AG10803 (cell line): ENCODE measurements around the gene CCNQ.
A peak's percentile ranks its signal among the peaks of the same experiment; 100 is the strongest.

Source experiments
- DNase-seq: peaks from one replicate; pipeline ENCODE4 v3.0.0; 2010; ENCODE audit warnings: low read depth
- H3K4me3 ChIP-seq: 2 replicates; pipeline ENCODE4 v1.5.1; 2011; ENCODE audit warnings: mild to moderate bottlenecking, low read length, control low read depth
- TF ChIP-seq, protein P1 (sequence below): conservative IDR thresholded peaks from 2 replicates; pipeline ENCODE4 v1.5.1; 2011; ENCODE audit warnings: mild to moderate bottlenecking, low read length, control low read depth, inconsistent platforms

The CCNQ gene

DNA sequence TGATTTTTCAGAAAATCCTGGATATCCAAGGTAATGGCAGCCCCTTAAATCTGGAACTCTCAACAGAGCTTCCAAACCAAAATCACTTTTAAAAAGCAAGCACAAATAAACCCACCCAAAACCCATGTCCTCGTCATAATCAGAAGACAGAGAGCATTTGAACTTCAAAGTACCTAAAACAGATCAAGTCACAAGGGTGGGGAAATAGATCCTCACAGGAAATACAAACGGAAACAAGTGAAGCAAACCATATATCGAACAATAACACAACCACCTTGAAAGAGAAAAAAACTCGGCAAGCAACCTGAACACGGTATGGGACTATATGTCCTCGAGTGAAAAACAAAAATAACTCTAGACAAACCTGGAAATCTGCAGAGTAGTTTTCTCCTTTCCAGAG lies 15.9 kb upstream of the CCNQ start:
- H3K4me3 ChIP-seq, result no peak overlapping the region
- TF ChIP-seq, protein P1, sequence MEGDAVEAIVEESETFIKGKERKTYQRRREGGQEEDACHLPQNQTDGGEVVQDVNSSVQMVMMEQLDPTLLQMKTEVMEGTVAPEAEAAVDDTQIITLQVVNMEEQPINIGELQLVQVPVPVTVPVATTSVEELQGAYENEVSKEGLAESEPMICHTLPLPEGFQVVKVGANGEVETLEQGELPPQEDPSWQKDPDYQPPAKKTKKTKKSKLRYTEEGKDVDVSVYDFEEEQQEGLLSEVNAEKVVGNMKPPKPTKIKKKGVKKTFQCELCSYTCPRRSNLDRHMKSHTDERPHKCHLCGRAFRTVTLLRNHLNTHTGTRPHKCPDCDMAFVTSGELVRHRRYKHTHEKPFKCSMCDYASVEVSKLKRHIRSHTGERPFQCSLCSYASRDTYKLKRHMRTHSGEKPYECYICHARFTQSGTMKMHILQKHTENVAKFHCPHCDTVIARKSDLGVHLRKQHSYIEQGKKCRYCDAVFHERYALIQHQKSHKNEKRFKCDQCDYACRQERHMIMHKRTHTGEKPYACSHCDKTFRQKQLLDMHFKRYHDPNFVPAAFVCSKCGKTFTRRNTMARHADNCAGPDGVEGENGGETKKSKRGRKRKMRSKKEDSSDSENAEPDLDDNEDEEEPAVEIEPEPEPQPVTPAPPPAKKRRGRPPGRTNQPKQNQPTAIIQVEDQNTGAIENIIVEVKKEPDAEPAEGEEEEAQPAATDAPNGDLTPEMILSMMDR, result no peak
- DNase-seq, result no peak

DNA sequence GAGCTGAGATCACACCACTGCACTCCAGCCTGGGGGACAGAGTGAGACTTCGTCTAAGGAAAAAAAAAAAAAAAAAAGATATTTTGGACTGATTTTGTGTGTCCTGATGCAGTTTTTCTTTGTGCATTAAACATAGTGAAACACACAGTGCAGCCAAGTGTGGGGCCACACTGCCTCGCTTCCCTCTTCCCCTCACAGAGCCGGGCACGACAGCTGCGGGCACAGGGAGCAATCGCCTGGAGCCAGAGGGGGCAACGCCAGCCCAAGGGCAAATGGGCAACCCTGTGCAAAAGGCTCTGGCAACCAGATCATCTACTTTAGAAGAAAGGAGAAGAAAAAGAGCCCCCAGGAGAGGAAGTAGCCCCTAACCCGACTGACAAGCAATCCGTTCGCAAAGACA lies 13.5 kb upstream of the CCNQ start:
- DNase-seq, result no peak
- no peak overlapping the region for H3K4me3 ChIP-seq
- TF ChIP-seq, protein P1, result no peak

DNA sequence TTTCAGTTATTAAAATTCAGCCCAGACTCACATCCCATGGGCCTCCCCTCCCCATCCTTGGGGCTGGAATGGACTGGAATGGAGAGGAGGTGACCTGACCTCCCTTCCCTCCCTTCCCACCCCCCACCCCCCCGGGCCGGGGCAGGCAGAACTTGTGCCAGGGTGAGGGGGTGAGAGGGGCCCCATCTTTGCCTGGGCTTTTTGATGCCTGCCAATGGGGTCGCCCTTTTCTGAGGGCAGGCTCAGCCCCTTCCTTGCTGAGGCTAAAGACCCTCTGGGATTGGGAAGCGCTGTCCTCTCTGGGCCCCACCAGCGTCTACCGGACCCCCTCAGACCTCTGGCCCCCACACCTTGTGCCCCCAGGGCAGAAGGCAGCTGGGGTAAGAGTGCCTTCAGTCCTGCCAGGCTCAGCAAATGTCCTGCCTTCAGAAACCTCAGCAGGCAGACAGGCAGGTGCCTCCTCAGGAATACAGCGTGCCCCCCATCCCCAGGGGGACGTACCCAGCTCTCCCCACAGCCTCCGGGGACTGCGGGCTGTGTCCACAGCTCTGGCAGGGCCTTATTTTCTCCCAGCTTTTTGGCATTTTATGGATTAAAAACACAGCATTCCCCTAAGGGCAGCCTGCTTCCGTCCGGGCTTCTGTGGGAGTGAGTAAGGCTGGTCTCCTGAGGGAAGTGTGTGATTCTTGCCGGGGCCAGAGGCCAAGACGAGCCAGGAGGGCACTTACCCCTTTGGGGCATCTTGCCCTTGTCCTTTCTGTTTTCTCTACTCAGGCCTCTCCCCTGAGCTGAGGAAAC lies 12.6 kb upstream of the CCNQ start:
- TF ChIP-seq, protein P1, result no peak
- DNase-seq, result no peak
- H3K4me3 ChIP-seq, result no peak overlapping the region

DNA sequence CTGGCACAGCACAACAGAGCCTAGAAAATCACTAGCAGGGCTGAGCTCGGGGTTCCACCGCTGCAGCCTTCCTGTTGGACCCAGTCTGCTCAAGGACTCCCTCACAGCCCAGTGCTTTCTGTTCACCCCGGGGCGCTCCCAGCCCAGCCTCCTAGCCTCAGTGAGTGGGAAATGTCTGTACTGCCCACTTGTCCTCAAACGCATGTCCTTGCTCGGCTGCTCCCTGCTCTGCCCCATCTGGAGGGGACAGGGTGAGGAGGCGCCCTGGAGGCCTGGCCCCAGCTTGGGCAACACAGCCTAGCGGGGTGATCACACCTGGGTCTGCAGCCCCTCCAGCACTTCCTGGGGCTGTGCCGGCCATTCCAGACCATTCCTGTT lies 11.9 kb upstream of the CCNQ start:
- TF ChIP-seq, protein P1, result no peak
- no peak for DNase-seq
- no peak overlapping the region for H3K4me3 ChIP-seq

DNA sequence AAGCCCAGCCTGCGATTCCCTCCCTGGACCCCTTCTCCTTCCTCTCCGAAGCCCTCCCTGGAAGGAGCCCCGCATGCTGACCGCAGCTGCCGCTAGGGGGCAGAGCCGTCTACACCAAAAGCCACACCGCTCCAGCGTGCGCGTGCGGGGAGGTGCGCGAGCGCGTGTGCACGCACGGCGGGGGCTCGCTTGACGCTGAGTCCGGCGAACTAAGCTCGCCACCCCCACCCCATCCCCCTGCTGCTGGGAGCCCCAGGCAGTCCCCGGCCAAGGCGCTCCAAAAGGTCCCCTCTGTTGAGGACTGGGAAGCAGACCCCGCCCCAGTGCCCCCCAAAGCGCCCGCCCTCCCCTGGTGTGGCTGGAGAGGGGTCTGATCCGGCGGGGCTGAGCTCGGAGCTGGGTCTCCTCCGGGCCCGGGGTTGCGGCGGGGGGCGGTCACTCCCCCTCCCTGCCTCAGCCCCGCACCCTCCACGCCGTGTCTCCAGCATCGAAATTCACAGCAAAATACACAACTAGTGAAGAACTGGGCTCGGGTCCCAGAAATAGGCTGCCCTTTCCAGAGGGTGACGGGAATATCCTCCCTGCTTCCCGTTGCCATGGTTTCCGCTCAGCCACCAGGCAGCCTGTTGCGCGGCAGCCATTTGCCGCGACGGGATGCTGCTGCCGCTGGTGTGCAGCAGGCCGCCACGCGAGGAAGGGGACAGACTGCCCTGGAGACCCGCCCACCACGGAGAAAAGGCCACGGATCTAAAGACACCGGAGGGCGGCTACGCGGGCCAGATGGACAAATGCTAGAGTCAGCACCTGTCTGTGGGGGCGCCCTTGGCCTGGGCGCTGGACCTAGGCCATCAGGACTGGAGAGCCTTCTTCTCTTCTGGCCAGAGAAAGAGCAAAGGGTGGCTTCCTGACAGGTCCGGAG lies 11.2 kb upstream of the CCNQ start:
- peak; percentile 42 for DNase-seq
- TF ChIP-seq, protein P1, result peak; percentile 63
- H3K4me3 ChIP-seq, result peak overlapping the region; percentile 33

DNA sequence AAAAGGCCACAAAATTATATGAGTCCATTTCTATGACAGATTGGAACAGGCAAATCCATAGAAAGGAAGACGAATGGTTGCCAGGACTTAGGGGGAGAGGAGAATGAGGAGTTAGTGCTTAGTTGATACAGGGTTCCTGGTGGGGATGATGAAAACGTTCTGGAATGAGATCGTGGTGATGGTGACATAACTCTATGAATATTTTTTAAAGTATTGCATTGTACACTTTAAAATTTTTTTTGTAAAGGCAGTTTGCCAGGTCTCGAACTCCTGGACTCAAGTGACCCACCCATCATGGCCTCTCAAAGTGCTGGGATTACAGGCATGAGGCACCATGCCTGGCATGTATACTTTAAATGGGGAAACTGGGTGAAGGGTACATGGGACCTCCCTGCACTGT lies 9.9 kb upstream of the CCNQ start:
- H3K4me3 ChIP-seq, result no peak overlapping the region
- DNase-seq, result peak; percentile 38
- TF ChIP-seq, protein P1, result no peak

DNA sequence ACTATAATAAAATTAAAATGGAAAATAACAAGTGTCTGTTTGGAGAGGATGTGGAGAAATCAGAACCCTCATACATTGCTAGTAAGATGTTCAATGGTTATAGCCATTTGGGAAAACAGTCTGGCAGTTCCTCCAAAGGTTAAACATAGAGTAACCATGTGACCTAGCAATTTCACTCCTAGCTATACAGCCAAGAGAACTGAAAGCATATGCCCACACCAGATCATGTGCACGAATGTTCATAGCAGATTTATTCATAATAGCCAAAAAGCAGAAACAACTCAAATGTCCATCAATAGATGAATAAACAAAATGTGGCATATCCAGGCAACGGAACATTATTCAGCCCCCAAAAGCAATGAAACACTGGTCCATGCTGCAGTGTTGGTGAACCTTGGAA lies 9.4 kb upstream of the CCNQ start:
- DNase-seq, result no peak
- no peak overlapping the region for H3K4me3 ChIP-seq
- TF ChIP-seq, protein P1, result no peak
